GM21529 (cell line): ENCODE results near the gene GSS.

Experiments
- ATAC-seq: cut with Tn5 transposase; IDR thresholded peaks from one replicate; pipeline ENCODE4 v1.9.1; 2021; ENCODE audit not compliant: unreplicated experiment

GSS gene

DNA sequence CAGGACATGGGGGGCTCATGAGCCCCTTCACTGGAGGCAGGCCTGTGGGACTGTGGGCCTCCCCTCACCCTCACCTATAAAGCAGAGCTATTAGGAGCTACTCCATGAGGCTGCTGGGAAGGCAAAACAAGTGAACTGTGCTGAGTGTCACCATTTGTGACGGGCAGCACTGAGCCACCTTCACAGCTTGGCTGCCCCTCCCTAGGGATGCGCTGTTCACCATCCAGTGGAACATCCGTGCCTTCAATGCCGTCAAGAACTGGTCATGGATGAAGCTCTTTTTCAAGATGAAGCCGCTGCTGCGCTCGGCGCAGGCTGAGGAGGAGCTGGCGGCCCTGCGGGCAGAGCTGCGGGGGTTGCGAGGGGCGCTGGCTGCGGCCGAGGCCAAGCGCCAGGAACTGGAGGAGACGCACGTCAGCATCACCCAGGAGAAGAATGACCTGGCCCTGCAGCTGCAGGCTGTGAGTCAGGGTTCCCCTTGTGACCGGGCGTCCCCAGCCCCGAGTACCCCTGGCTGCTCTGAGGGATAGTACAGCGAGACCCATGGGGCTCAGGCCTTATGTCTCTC, 38.4 kb upstream of the GSS start:
- ATAC-seq: no peak

DNA sequence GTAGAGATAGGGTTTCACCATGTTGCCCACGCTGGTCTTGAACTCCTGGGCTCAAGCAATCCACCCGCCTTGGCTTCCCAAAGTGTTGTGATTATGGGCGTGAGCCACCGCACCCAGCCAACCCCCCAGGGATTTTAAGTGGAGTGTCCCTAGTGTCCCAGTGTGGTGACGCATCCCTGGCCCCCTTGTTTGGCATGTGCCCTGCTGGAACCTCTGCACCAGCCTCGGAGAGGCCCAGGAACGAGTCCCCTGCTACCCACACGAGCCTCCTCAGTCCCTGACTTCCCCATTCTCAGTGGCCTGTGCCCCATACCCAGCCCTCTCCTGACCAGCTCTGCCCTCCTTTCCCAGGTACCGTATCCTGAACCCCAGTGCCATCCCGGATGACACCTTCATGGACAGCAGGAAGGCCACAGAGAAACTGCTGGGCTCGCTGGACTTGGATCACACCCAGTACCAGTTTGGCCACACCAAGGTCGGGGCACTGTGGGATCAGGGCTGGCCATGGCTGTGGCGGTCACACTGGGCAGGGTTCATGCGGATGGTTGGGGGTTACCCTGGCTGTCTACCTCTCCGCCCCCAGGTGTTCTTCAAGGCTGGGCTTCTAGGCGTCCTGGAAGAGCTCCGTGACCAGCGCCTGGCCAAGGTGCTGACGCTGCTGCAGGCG, 37.3 kb upstream of the GSS start:
- ATAC-seq: no peak

DNA sequence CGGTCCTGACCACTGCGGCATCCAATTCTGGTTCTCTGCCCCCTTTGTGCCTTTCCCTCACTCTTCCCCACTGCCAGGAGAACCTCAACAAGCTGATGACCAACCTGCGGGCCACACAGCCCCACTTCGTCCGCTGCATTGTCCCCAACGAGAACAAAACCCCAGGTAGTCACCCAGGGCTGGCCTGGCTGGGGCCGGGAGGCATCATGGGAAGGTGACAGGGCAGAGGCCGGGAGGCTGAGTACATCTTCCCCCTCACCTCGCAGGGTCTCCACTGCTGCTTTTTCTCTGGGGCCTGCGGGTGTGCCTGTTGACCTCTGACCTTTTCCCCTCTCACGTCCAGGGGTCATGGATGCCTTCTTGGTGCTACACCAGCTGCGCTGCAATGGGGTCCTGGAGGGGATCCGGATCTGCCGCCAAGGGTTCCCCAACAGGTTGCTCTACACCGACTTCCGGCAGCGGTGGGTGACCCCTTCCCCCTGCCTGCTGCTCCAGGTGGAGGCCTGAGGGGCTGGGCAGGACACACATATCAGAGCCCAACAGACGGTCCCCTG, 35.1 kb upstream of the GSS start:
- ATAC-seq: no peak

DNA sequence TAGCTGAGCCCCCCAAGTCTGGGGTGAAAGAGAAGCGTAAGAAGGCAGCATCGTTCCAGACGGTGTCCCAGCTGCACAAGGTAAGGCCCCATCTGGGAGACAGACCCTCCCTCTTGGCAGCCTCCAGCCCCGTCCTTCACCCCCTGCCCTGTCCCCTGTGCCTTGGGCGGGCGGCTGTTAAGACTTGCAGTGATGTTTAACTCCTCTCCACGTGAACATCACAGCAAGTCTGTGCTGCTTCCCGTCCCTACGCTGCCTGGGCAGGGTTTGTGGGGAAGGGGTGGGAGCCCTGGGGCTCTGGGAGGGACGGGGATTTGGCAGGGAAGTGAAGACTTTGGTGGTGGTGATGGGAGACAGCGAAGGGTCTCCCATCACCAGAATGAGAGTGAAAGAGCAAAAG, 34.6 kb upstream of the GSS start:
- no peak for ATAC-seq

DNA sequence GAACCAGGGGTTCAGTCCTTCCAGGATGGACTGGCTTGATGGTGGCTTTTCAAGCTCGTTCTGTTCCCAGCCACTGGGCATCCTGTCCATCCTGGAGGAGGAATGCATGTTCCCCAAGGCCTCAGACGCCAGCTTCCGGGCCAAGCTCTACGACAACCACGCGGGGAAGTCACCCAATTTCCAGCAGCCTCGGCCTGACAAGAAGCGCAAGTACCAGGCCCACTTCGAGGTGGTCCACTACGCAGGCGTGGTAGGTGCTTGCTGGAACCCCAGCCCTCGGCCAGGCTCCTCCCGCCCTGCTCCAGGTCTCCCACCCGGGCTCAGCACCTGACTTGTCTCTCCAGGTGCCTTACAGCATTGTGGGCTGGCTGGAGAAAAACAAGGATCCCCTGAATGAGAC, 34.1 kb upstream of the GSS start:
- ATAC-seq: no peak

DNA sequence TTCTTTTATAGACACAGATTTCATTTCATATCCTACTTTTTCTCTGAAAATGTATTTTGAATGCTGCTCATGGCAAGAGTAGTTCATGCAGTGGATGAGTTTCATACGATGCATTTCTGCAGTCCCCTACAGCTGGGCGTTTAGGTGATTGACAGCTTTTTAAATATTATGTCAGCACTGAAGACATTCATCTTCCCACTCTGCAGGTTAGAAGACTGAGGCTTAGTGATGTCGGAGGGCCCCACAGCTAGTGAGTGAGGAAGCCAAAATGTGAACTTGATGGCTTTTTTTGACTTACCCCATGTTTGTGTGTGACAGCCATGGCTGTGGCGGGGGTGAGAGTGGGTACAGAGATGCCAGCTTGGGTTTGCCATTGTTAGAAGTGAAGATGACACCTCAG, 33.5 kb upstream of the GSS start:
- ATAC-seq: no peak

DNA sequence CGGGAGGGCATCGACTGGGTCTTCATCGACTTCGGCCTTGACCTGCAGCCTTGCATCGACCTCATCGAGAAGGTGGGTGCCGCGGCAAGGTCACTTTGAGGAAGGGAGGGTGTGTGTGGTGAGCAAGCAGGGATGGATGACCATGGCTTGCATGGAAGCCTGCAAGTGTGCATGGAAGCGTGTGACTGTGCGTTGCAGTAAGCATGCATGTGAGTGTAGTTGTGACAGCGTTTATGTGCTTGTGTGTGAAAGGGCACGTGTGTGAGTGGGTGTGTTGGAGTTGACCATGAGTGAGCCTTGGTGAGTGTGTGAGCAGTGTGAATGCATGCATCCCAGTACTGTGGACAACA, 32.6 kb upstream of the GSS start:
- ATAC-seq: no peak

DNA sequence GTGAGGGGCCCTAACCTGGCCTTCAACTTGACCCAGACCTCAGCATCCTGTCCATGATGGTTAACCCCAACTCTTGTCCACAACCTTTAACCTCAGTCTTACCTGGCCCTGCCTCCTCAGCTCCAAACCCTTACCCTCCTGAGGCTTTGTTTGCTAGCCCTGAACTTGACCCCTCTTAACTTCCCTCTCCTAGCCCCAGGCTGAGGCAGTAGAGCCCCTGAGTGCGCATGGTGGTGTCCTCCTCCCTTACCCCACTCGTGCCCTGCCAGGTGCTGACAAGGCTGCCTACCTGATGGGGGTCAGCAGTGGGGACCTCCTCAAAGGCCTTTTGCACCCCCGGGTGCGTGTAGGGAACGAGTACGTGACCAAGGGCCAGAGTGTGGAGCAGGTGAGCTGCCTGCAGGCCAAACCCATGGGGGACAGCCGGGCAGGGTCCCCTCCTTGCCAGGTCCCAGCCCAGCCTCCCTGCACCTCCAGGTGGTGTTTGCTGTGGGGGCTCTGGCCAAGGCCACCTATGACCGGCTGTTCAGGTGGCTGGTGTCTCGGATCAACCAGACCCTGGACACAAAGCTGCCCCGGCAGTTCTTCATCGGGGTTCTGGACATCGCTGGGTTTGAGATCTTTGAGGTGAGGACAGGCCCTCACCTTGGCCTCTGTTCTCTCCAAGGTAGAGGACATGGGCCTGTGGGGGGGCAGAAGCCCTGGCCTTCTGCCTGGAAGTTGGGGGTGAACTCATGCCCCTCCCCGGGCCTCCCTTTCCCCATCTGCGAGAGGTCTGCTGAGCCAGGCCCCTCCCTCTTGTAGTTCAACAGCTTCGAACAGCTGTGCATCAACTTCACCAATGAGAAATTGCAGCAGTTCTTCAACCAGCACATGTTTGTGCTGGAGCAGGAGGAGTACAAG, 31.9 kb upstream of the GSS start:
- no peak for ATAC-seq

DNA sequence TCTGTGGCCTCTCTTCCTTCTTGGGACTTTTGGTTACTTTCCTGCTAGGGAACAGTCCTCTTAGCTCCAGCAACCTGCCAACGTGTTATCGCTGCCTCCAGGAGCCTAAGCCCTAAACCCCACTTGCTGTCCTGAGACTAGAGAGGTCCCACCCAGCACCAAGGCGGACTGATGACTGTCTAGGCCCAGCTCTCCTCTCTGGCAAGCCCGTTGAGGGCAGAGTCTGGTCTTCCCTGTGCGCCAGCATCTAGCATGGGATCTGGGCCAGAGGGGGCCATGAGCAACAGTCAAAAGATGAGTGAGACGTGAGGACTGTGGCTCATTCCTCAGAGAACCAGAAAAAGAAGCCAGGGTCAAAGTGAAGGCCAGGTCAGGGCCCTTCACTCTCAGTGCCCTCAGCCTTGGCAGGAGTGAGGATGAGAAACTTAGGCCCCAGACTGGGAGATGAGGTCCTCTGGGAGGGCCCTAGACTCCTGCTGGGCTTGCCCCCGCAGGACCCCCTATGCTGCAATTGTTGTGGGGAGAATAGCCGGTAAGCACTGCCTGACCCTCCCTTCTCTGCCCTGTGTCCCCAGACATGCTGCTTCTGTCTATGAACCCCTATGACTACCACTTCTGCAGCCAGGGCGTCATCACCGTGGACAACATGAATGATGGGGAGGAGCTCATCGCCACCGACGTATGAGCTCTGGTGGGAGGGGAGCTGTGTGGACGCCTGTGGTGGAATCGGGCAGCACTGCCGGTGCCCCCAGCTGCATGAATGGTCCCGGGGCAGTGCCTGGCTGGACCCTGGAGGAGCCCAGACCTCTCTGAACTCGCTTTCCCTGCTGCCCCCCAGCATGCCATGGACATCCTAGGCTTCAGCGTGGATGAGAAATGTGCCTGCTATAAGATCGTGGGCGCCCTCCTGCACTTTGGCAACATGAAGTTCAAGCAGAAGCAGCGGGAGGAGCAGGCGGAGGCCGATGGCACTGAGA, 31.0 kb upstream of the GSS start:
- ATAC-seq: no peak

DNA sequence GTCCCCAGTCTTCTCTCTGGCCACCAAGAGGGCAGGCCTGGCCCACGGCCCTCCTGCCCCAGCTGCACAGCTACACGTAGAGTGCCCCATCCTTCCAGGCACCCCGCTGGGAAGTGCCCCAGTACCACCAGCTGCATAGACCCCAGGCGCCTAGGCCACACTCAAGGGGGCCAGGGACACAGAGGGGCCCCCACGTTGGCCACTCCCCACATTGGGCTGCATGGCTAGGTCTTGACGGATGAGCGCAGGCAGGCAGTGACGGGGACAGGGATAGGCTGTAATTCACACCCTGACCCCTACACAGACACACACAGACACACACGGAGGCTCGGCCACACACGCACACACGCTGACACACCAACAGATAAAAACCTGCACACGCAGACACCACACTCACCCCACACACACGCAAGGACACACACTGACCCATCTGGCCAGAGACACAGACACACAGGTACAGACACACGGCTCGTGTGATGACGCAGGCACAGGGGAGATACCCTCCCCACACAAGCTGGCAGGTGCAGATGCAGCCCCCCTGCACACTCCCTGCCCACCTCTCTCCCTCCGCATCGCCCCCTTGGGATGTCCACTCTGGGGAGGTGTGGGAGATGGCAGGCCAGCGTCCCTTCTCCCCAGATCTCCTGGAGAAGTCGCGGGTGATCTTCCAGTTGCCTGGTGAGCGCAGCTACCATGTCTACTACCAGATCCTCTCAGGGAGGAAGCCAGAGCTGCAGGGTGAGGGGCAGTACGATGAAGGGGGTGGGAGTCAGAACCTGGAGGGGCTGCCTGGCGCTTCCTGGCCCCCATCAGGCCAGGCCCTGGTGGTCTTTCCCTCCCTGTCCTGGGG, 30.1 kb upstream of the GSS start:
- ATAC-seq: no peak

DNA sequence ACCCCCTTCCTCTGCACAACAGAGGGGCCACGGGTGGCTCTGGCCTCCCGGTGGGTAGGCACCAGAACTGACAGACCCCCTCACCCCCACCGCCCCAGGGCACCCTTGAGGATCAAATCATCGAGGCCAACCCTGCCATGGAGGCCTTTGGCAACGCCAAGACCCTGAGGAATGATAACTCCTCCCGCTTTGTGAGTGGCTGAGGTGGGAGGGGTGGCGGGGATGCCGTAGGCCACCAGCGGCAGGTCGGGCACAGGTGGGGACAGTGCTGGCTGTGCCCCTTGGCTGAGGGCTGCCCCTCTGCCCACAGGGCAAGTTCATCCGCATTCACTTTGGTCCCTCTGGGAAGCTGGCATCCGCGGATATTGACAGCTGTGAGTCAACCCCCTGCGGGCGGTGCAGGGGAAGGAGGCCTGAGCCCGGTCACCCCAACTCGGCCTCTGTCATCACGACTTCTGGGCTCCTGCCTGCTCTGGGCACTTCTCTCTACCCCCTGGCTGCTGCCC, 29.2 kb upstream of the GSS start:
- no peak for ATAC-seq

DNA sequence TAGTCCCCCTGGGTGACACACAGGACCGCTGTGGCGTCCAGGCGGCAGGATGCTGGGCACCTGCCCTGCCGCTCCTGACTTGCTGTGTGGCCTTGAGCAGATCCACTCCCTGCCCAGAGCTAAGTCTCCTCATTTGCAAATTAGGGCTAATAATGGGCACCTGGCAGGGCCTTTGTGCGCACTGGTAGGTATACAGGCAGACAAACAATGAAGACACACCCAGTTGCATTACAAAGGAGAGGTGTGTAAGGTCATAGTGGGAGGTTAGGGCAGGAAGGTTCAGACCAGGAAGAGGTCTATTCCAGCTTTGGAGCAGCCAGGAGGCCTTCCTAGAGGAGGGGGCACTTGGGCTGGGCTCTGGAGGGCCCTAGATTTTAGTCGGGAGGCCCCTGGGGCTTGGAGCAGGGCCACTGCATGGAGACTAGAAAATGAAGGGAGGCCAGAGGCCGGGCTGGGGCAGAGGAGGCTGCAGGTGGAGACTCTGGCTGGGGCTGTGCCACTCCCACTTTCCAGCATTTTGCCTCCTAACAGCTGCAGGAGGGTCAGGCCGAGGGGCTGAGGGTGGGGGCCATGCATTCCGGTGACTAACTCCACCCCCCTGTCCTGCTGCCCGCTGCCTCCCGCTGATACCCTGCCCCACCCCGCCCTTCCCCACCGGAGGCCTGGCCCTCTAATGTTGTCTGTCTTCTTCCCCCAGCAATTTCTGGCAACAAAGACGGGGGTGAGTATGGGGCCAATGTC, 28.6 kb upstream of the GSS start:
- ATAC-seq: no peak

DNA sequence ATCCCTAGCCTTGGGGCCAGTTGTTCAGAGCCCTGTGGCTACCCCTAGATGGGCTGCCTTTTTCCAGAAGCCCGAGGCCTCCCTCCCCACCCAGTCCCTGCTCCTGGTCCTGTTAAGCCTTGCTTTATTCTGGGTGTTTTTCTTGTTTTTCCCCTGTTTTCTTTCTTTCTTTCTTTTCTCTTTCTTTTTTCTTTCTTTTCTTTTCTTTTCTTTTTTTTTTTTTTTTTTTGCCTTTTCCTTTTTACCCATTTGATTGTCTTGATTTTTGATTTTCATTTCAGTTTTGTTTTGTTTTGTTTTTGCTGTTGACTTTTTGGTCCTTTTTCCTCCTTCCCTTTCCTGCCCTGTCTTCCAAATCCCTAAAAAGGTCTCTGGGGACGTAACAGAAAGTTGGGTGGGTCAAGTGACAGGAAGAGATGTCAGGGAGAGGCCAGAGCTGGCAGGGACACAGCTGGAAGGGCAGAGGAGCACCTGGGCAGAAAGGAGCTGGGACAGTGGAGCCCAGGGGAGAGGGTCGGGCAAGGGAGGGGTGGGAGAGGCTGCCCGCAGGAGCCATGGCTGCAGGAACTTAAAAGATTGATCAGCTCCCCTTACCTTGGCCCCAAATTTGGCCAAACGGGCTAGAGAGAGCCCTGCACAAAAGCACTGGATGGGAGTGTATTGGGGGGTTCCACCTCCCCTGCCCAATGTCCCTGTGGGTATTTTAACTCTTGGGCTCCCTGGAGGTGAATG, 27.6 kb upstream of the GSS start:
- ATAC-seq: no peak

DNA sequence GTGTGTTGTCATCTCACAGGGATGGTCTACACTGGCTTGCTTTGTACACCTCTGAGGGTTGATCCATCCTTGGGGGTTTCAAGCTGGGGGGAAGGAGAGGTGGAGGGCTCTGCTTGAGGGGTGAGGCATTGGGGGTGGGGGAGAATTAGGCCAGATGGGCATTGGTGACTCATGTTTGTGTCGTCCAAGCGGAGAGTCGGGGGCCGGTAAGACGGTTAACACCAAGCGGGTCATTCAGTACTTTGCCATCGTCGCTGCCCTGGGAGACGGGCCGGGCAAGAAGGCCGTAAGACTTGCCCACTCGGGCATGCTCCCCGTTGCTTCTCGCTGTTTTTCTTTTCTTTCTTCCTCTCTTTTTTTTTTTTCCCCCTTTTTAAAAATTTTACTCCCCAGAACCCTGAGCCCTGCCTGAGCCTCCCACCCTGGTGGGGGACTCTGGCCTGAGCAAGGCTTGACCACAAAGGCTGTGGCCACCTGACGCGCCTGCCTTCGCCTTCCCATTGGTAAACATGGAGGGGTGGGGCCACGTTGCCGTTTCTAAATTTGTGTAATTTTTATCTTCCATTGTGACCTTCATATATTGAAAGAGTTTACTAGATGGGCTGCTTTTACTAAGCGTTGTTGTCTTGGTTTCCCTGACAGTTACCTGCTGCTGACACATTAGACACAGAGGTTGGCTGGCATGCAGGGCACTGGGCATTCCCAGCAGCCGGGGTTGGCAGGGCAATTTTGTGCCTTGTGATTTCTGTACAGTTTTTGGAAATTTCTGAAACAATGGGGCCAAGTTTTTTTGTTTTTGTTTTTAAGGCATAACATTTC, 26.9 kb upstream of the GSS start:
- no peak for ATAC-seq

DNA sequence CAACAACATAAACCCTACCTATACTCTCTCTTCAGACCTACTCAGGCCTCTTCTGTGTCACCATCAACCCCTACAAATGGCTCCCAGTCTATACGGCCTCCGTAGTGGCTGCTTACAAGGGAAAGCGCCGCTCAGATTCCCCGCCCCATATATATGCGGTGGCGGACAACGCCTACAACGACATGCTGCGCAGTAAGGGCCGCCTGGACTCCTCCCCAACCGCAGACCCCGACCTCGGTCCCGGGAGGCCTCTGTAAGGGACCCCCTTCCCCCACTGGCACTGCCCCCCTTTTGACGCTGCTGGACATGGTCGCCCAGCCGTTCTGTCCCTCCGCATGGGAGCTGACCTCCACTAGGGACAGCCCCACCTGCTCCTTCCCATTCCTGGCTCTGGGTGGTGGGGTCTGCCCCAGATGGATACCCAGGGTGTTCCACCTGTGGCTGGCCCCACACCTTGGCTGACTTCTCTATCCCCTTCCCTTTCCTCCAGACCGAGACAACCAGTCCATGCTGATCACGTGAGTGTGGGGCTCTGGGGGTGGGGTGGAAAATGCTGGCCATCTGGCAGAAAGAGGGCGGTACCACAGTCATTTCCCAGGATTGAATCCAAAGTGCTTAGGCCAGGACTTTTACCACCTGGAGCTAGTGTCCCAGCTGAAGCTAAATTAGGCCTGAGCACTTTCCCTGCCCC, 25.1 kb upstream of the GSS start:
- ATAC-seq: no peak

DNA sequence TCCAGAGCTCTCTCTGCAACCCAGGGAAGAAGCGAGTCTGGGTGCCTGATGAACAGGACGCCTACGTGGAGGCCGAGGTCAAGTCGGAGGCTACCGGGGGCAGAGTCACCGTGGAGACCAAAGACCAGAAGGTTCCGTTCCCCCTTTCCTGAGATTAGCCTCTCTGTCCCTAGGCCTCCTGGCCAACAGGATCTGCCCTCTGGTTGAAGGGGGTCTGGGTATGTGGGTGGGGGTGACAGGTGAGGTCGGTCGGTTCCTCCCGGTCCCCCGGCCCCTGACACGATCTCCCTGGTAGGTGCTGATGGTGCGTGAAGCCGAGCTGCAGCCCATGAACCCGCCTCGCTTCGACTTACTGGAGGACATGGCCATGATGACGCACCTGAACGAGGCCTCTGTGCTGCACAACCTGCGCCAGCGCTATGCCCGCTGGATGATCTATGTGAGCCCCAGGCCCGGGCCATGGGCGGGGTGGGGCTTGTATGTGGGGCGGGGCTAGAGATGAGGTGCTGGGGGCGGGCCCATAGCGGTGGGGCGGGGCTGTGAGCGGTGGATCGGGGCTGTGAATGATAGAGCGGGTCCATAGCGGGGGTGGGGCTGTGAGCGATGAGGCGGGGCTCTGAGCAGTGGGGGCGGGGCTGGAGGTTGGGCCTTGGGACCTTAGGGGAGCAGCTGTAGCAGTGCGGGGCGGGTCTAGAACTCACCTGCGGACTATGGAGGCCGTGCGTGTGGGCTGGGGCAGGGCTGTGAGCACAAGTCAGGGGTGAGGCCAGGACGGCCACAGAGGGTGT, 24.0 kb upstream of the GSS start:
- ATAC-seq: no peak
